Measurements from ENCODE around the gene CENPP.
"Not testable (repeated sequence)": the region's sequence is repeated elsewhere in the genome, so short reads cannot be mapped to it uniquely, and the experiment has no call there.

Gene CENPP

DNA sequence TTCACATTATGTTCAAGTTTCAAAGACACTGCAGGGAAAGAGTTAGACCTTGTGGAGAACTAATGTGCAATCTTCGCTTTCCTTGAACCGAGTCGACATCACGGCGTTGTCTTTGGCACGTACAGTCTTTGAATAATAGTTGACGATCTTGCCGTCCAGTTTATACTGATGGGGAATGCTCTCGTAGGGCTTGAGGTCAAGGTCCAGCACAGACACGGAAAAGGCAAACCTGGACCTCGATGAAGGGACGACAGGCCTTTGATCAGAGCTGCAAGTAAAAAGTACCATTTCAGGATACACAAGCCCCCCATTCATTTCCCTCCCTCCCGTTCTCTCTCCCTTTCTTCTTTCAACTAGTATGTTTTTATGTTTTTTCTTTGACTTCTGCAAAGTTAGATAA, 290.0 kb downstream of the CENPP start:
- intact Hi-C loops (cut with DNase I), result no loop called here
- DNase-seq, result peak in 1 of 42 donors; percentile 20

DNA sequence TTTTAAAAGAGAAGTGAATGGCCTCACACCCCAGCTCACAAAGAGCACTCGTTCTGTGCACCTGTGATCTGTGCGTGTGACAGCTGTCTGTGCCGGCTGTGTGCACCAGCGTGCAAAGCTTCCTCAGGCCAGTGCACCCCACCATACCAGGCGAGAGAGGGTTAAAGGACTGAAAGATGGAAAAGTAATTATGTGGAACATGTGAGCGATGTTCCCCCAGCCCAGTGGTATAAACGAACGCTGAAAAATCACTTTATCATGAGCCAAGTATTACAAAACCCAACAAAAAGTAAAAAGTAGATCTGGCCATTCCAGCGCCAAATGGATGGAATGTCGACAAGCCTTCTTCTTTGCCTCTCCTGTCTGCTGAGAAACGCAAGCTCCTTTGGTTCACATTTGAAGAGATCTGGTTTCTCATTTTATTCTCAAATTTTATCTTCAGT, 290.5 kb downstream of the CENPP start:
- intact Hi-C loops (cut with DNase I), result no loop called here
- DNase-seq, result peak in 1 of 42 donors; percentile 12

DNA sequence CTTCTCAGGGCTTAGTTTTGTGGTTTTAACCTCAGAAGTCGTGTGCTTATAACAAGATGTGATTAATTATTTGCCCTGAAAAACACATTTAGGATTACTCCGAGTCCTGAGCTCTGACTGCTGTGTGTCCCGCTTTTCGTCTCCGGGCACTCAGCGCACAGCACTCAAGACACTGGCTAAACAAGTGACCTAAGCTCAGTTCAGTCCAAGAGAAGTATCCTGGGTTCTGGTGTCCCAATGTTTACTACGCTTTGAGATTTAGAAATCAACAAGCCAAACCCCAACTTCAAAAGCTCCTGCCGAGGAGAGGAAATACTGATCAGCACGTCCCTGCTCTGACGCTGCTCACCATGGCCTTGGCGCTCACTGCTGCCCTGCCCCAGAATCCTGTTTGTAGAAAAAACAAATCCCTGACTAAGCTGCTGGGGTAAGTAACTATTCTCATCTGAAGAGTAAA, 290.9 kb downstream of the CENPP start:
- peak in 2 of 42 donors; percentile 20 to 40 for DNase-seq
- intact Hi-C loops (cut with DNase I), result no loop called here

DNA sequence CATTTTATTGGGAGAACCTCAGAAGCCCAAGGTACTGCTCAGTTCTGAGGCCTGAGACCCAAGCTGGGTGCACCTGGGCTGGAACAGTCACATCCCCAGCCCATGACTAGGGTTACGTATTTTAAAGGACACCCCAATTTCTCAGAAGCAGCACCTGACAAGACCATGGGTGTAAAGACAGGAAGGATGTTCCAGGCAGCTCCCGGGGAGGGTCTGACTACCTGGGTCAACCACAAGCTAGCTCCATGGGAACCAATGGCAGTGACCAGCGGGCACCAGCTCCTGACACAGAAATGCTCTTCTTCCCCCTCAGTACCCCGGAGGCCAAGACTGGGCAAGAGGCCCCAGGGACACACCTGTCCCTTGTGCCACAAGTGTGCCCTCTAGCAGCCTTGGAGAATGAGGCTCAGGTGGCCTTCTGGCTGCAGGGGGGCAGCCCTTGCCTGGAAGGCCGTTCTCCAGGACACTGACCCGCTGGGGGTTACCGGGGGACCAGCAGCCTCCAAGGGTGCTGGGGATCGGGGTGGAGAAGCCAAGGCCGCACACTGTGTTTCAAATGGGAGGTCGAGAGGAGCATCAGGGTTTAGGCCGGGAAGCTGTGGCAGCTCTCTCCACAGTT, 291.6 kb downstream of the CENPP start:
- intact Hi-C loops (cut with DNase I), result no loop called here
- peak in 3 of 42 donors; percentile 7 to 32 (median 29) for DNase-seq

DNA sequence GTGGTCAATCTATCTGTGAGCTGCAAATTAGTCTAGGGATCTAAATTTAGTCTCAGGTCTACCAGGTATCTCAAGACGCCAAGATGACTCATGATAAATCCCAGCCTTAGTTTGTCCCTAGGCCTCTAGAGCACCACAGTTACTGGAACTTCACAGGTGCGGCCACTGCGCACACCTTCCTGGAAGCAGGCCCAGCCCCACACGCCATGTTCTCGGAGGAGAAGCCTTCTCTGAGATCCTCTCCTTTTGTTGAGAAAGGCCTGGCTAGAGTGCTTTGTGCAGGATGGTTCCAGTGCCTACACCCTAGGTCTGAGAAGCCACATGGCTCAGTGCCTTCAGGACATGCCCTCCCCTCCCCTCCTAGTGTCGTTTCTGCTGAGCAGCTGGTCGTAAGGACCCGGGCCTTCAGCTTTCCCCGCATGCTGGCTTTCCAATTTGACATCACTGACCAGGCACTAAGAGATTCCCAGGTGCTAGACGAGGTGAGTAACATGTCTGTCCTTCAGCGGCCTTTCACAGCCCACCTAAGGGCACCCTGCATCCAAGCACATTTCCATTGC, 292.3 kb downstream of the CENPP start:
- intact Hi-C loops (cut with DNase I), result no loop called here
- DNase-seq, result peak in 2 of 42 donors; percentile 13 to 24

DNA sequence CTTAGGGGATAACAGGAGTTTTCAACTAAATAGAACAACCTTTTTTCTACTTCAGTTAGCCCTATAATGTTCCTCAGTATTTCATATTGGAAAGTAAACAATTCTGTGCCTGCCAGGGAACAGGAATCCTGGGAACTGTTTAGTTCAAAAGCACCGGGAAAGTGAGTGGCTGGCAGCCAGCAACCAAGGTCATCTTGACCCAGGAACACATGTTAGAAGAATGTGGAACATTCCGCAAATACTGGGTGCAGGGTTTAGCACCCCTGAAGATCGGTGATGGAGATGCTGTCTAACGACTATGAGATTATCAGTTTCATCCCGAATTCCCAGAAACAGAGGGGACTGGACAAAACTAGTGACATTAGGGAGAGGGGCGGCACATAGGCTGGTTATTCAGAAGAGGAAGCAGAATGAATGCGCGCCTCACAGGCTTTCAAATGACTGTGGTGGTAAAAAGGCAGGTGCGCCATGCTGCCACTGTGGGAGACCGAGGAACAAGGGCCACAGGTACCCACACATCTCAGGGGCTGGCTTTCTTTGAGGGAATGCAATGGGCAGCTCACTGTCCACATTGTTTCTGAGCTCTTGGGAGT, 293.0 kb downstream of the CENPP start:
- DNase-seq, result peak in 2 of 42 donors; percentile 22 to 36
- intact Hi-C loops (cut with DNase I), result no loop called here

DNA sequence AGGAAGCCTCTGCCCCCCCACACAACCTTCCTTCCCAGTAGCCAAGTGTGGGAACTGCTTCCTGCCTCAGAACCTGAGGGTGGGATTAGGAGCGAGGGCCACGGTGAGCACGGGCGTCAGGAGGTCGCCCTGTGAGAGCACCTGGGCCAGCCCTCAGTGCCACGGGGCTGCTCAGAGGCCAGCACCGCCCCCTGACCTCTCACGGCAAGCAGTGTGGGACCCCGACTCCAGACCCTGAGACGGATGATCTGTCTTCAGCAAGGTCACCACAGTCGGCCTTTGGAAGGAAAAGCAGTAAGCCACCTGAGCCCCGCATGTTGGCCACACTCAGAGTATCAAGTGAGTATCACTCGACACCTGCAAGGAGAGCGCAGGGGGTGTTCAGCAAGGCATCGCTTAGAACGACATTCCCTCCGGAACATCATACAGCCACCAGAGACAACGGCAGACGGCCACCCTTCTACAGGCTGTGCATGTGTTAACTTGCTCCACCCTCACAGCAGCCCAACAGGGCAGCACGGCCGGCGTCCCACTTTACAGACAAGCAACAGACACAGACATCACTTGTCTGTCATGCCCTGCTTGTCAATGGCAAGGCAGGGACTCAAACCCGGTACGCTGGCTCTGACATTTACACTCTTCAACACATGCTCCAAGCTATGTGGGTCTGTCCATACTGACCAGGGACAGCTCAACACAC, 294.0 kb downstream of the CENPP start:
- DNase-seq, result peak in 3 of 42 donors; percentile 13 to 38 (median 29)
- intact Hi-C loops (cut with DNase I), result no loop called here

DNA sequence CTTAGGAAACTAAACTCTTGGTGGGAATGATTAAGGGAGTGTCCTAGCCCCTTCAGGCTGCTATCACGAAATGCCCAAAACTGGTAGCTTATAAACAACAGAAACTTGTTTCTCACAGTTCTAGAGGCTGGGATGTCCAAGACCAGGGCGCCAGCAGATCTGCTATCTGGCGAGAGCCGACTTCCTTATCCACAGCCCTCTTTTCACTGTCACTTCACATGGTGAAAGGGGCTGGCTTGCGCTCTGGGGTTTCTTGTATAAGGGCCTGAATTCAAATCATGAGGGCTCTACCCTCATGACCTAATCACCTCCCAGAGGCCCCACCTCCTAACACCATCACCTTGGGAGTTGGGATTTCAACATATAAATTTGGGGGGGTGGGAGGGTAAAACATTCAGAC, 295.1 kb downstream of the CENPP start:
- peak in 4 of 42 donors; percentile 11 to 36 (median 16) for DNase-seq
- intact Hi-C loops (cut with DNase I), result no loop called here

DNA sequence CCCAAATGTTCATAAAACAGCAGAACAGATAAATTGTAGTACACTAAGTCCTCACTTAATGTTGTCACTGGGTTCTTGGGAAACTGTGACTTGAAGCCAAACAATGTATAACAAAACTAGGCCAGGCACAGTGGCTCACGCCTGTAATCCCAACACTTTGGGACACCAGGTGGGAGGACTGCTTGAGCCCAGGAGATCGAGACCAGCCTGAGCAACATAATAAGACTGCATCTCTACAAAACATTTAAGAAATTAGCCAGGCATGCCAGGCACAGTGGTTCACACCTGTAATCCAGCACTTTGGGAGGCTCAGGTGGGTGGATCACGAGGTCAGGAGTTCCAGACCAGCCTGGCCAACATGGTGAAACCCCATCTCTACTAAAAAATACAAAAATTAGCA, 298.2 kb downstream of the CENPP start:
- DNase-seq, result peak in 3 of 42 donors; percentile 7 to 34 (median 10)
- intact Hi-C loops (cut with DNase I), result not testable (repeated sequence)

DNA sequence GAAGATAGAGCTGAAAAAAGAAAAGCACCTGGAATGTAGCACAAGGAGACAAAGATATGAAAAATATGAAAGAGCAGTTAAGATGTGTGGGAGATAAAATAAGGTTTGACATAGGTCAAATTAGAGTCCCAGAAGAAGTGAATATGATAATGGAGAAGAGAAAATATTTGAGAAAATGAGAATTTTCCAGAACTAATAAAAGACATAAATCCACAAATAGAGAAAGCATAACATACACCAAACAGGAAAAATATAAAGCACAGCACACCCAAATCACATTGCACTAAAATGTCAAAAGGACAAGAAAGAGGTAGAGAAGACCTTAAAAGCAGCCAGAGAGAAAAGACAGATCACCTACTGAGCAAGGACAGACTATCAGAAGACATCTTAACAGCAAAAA, 300.7 kb downstream of the CENPP start:
- intact Hi-C loops (cut with DNase I), result no loop called here
- no peak for DNase-seq

DNA sequence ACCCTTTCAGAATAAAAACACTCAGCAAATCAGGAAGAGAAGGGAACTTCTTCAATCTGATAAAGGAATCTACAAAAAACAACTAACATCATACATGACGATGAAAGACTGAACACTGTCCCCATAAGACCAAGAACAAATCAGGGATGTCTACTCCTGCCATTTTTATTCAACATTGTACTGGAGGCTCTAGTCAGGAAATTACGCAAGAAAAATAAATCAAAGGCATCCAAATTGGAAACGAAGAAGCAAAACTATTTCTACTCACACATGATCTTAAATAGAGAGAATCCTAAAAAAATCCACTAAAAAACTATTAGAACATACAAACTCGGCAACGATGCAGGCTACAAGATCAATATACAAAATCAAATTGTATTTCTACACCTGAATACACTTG, 301.9 kb downstream of the CENPP start:
- no peak for DNase-seq
- intact Hi-C loops (cut with DNase I), result no loop called here

DNA sequence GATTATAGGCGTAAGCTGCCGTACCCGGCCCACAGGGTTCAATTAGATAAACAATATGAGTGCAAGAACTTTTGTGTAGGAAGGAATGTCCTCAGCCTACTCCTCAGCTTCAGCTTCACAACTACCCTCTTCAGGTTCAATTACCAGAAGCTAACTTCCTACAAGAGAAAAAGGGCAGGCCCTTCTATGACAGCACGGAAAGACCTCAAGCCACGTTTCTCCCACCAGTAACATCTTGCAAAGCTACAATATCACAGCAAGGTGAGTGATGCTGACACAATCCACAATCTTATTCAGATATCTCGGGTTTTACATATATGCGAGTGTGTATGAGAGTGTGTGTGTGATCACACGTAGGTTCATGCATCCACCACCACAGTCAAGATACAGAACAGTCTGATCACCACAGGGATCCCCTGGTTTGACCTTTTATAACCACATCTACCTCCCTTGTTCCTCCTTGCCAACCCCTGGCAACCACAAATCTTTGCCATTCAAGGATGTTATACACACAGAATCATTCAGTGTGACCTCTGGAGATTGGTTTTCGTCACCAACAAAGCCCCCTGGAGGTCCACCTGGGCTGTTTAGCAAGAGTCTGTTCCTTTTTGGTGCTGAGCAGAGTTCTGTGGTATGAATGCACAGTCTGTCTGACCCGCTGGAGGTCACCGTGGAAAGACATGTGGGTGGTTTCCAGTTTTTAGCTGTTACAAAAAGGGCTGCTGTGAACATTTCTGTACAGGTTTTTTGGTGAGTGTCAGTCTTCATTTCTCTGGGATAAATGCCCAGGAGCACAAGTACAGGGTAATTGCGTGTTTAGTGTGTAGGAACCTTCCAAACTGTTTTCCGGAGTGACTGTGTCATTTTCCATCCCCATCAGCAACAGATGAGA, 305.9 kb downstream of the CENPP start:
- peak in 13 of 42 donors; percentile 2 to 33 (median 12) for DNase-seq
- intact Hi-C loops (cut with DNase I), result loop anchor here (5.0 kb wide), 1 partner anchor 494 kb away; no protein-coding TSS in a partner anchor

DNA sequence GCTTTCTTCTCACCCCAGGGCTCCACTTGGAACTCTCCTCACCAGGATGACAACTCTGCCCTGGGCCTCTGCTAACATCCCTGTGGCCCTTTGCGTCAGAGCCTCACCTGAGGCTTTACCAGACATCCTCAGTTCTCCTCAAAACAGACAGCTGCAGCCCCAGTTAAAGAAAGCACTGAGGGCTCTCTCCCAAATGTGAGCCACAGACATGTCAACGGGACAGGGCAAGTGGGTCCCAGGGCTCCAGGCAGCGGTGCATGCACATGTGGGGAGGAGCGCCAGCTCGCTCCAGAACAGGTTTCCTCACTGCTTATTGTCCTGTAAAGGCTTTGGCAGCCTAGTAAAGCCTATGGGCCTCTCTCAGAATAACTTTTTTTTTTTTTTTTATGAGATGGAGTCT, 306.9 kb downstream of the CENPP start:
- peak in 12 of 42 donors; percentile 1 to 37 (median 12) for DNase-seq
- intact Hi-C loops (cut with DNase I), result loop anchor here (5.0 kb wide), 1 partner anchor 495 kb away; no protein-coding TSS in a partner anchor

DNA sequence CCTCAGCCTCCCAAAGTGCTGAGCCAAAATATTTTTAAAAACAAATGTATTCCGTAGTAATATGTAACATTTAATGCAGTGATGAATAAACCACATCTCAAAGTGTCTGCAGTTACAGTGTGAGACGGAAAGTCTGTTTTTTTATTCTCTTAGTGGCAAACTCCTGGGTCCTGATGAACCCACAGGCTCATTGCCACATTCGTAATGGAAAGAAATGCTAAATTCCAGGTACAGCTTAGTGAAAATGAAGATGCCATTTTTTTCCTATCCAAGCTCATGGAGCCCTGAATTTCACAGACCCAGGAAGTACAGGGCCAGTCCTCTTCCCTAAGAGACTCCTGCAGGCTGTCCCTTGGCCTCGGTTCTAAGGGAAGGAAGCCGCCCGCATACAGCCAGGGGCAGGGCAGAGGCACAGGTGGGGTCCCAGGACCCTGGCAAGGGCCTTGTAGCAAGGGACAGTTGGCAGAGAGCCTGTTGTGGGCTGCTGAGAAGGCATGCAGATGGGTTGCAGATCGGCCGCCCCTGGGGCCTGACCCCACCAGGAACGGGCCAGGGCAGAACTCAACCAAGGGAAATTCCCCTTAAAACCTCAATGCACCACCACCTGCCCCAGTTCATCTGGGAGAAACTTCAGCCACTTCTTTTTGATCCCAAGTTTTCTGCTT, 308.0 kb downstream of the CENPP start:
- peak in 11 of 42 donors; percentile 5 to 31 (median 14) for DNase-seq
- intact Hi-C loops (cut with DNase I), result loop anchor here (5.0 kb wide), 1 partner anchor 496 kb away; no protein-coding TSS in a partner anchor

DNA sequence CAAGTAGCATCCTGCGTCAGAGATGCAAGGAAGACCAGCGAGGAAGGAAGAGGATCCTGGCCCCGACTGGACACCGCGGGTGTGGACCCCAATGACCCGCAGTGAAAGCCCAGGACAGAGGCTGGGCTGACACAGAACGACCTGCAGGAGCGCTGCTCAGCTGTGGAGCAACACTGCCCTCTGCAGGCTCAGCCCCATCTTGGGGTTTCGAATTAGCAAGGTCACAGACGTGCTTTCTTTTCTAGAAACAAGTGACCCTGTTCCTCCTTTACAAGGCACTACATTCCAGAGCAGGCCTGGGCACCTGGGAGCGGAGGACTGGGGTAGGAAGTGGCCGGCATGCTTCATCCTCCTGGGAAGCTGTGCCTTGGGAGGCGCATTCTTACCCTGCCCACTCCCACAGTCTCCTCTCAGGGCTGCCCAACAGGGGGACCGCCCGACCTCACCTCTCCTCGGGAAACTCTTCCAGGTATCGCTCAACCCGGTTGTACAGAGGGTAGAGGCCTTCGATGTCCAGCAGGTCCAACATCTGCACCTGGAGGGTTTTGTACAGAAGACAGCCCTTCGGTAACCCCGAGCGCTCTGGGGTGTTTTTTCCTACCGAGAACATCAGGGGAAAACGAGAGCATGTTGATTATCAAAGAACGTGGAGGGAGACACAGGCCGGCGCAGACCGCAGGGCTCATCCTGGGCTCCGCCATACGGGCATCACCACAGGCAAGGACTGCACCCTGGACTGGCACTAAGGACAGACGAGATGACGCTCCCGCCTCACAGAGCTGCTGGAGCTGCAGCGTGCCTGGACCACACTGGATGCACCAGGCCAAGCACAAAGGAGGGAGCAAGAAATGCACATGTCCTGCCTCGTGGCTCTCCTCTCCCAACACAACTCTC, 309.2 kb downstream of the CENPP start:
- intact Hi-C loops (cut with DNase I), result loop anchor here (5.0 kb wide), 1 partner anchor 498 kb away; no protein-coding TSS in a partner anchor

DNA sequence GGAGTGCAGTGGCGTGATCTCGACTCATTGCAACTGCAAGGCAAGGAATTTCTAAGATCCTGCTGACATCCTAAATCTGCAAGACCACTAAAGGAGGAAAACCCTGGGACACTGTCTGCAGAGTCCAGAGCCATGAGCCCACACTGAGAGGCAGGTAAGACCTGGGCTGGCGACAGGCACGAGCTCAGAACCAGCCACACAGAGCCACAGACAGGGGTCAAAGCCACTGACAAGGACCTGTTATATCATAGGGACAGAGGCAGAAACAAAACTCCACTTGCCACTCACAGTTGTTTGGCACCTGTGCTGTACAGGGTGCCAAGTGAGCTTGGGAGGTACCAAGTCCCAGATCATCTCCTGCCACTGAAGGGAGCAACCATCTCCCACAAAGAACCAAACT, 310.0 kb downstream of the CENPP start:
- intact Hi-C loops (cut with DNase I), result no loop called here

More for the DNA sequence above, 309.2 kb downstream of the CENPP start:
- peak; percentile 56 to 89 (median 81) for DNase-seq

DNA sequence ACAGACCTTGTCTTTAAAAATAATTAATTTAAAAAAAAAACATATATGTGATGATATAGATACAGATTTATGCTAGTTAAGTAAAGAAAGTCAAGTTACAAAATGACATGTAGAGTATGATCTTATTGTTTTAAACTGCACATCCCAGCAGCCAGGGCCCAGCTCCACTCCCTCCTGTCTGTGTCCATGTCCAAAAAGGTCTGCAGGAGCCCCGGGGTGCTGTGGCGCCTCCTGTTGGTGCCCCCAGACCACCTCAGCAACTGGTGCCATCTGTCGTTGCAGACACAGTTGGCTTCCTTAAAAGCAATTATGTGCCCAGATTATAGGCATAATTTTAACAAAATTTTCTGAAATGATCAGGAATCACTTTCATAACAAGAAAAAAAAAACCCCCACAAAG, 310.9 kb downstream of the CENPP start:
- intact Hi-C loops (cut with DNase I), result no loop called here
- DNase-seq, result peak in 9 of 42 donors; percentile 4 to 31 (median 16)

More for the DNA sequence above, 310.0 kb downstream of the CENPP start:
- peak in 9 of 42 donors; percentile 4 to 22 (median 18) for DNase-seq
